MM.1S (cell line): ENCODE measurements around the gene CBX2.

Source experiments
- DNase-seq: peaks from one replicate; pipeline ENCODE4 v3.0.0-alpha.2; 2015
- H2AFZ ChIP-seq: fragments of 300-600 bp; sonication (generic); 2 replicates; pipeline ENCODE4 v1.6.0; 2016; ENCODE audit warnings: antibody characterized with exemption, low read length
- H3F3A ChIP-seq: fragments of 300-600 bp; sonication (generic); 2 replicates; pipeline ENCODE4 v1.6.1; 2016; ENCODE audit warnings: mild to moderate bottlenecking, antibody characterized with exemption, low read length, moderate library complexity, mixed read lengths; ENCODE audit not compliant: insufficient read depth
- H3K27ac ChIP-seq: fragments of 300-600 bp; sonication (generic); 2 replicates; pipeline ENCODE4 v1.5.1; 2016; ENCODE audit warnings: mild to moderate bottlenecking, low read length
- H3K27me3 ChIP-seq: fragments of 300-600 bp; sonication (generic); replicated peaks from 2 replicates; pipeline ENCODE4 v1.6.0; 2016; ENCODE audit warnings: low read length; ENCODE audit not compliant: insufficient read depth
- H3K36me3 ChIP-seq: fragments of 300-600 bp; sonication (generic); replicated peaks from 2 replicates; pipeline ENCODE4 v1.6.1; 2016; ENCODE audit warnings: mild to moderate bottlenecking, low read length, mixed read lengths; ENCODE audit not compliant: insufficient read depth
- H3K4me1 ChIP-seq: fragments of 300-600 bp; sonication (generic); 2 replicates; pipeline ENCODE4 v1.6.1; 2016; ENCODE audit warnings: low read length, mixed read lengths
- H3K4me2 ChIP-seq: fragments of 300-600 bp; sonication (generic); 2 replicates; pipeline ENCODE4 v1.6.0; 2016; ENCODE audit warnings: low read depth, low read length
- H3K4me3 ChIP-seq: fragments of 300-600 bp; sonication (generic); 2 replicates; pipeline ENCODE4 v1.5.1; 2016; ENCODE audit warnings: low read length, mixed read lengths
- H3K79me2 ChIP-seq: fragments of 300-600 bp; sonication (generic); 2 replicates; pipeline ENCODE4 v1.6.1; 2016; ENCODE audit warnings: mixed run types, low read length, mixed read lengths
- H3K9ac ChIP-seq: fragments of 300-600 bp; sonication (generic); 2 replicates; pipeline ENCODE4 v1.6.1; 2016; ENCODE audit warnings: low read length, mixed read lengths
- H3K9me2 ChIP-seq: fragments of 300-600 bp; sonication (generic); replicated peaks from 2 replicates; pipeline ENCODE4 v1.6.1; 2016; ENCODE audit warnings: mild to moderate bottlenecking, low read length, mixed read lengths; ENCODE audit not compliant: insufficient read depth
- H3K9me3 ChIP-seq: fragments of 300-600 bp; sonication (generic); replicated peaks from 2 replicates; pipeline ENCODE4 v1.6.1; 2016; ENCODE audit warnings: mild to moderate bottlenecking, low read length, mixed read lengths; ENCODE audit not compliant: insufficient read depth
- H4K20me1 ChIP-seq: fragments of 300-600 bp; sonication (generic); 2 replicates; pipeline ENCODE4 v1.6.1; 2016; ENCODE audit warnings: mild to moderate bottlenecking, low read length, moderate library complexity, mixed read lengths; ENCODE audit not compliant: insufficient read depth
- EZH2 ChIP-seq: fragments of 300-600 bp; sonication (generic); optimal IDR thresholded peaks from 2 replicates; pipeline ENCODE3; 2017; ENCODE audit warnings: low read depth, mild to moderate bottlenecking, antibody characterized with exemption, low read length, mixed read lengths
- EZH2phosphoT487 ChIP-seq: fragments of 300-600 bp; sonication (generic); IDR thresholded peaks from 2 replicates; pipeline ENCODE4 v1.6.1; 2018; ENCODE audit warnings: antibody characterized with exemption, low read length
- TF ChIP-seq, protein P1 (sequence below): fragments of 300-600 bp; sonication (generic); IDR thresholded peaks from 2 replicates; pipeline ENCODE4 v1.5.1; 2016; ENCODE audit warnings: antibody characterized with exemption, low read length, mixed read lengths

The CBX2 gene

DNA sequence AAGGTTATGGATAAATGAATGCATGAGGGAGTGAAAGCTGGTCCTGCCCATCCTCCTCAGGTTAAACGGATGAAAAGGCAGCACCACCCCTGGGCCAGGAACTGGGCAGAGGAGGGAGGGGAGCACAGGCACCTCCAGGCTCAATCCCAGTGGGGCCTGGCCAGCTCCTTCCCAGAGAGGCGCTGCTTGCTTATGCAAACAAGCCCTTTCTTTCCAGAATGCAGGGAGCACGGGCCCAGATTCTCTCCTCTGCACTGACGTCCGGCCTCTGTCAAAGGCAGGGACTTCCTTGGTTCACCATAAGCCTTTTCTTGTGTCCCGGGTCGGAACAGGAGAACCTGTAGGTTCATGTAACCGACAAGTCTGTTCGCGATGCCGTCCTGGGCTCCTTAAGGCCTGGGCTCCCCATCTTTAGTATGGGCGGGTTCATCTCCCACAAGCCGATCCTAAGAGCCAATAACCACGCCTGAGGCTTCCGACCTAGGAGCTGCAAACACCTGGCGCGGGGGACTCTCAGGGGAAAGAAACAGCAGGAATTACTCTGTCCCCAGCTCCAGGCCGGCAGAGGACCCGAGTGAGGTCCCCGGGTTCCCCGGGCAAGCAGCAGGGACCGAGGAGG is 30.9 kb upstream of the CBX2 start:
- no peak overlapping the region for H3K4me2 ChIP-seq
- H3K27ac ChIP-seq = no peak overlapping the region
- H3F3A ChIP-seq = no peaks in the 10 kb centered on the region
- H4K20me1 ChIP-seq = no peaks in the 10 kb centered on the region
- H3K9me3 ChIP-seq = no peaks in the 10 kb centered on the region
- TF ChIP-seq EZH2phosphoT487 (no peak), EZH2 (no peak)
- TF ChIP-seq, protein P1, sequence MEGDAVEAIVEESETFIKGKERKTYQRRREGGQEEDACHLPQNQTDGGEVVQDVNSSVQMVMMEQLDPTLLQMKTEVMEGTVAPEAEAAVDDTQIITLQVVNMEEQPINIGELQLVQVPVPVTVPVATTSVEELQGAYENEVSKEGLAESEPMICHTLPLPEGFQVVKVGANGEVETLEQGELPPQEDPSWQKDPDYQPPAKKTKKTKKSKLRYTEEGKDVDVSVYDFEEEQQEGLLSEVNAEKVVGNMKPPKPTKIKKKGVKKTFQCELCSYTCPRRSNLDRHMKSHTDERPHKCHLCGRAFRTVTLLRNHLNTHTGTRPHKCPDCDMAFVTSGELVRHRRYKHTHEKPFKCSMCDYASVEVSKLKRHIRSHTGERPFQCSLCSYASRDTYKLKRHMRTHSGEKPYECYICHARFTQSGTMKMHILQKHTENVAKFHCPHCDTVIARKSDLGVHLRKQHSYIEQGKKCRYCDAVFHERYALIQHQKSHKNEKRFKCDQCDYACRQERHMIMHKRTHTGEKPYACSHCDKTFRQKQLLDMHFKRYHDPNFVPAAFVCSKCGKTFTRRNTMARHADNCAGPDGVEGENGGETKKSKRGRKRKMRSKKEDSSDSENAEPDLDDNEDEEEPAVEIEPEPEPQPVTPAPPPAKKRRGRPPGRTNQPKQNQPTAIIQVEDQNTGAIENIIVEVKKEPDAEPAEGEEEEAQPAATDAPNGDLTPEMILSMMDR = no peak
- H3K4me1 ChIP-seq = 0 out of 2 replicates have a peak, but pooled peaks cover 3% of the 10 kb centered on the region
- DNase-seq = no peak
- H2AFZ ChIP-seq = no peak overlapping the region
- no peaks in the 10 kb centered on the region for H3K36me3 ChIP-seq
- H3K27me3 ChIP-seq = peaks cover 93% of the 10 kb centered on the region
- H3K9ac ChIP-seq = no peak overlapping the region
- no peaks in the 10 kb centered on the region for H3K9me2 ChIP-seq
- H3K79me2 ChIP-seq = no peaks in the 10 kb centered on the region
- no peak overlapping the region for H3K4me3 ChIP-seq

DNA sequence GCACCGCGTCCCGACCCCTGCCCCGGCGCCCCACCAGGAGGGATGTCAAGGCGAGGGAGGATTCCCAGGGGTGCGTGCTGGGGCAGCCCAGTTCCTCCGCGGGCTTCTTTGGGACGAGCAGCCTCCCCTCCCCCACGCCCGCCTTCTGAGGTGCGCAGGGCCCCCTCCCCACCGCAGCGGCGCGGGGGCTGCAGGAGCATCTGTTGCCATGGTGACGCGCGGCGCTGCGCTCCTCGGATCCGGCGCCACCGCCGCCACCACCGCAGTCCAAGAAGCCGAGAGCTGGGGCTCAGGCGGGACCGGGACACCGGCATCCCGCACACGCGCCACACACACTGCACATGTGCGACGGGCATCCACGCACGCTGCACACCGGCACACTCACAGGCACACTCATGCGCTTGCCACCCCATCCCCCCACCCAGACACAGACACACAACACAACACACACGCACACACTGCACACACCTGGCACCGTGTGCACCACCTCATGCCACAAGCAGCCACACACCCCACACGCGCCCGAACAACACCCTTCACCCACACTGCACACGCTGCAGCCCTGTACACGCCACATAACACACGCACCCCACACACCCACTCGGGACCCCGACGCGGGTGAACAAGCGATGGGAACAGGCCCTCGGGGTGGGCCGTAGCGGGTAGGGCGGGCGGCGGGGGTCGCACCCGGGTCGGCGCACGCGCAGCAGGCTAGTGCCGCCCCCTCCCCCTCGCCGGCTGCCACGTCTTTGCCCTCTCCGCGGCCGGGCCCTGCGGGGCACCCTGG is 30.2 kb upstream of the CBX2 start:
- Histone ChIP-seq H3K9me2 (no peaks in the 10 kb centered on the region), H3K9ac (no peak overlapping the region), H3K4me3 (no peak overlapping the region), H3K4me2 (no peak overlapping the region), H3K36me3 (no peaks in the 10 kb centered on the region), H2AFZ (no peak overlapping the region), H3K79me2 (no peaks in the 10 kb centered on the region), H3K9me3 (no peaks in the 10 kb centered on the region), H3K27ac (no peak overlapping the region), H3K4me1 (0 out of 2 replicates have a peak, but pooled peaks cover 3% of the 10 kb centered on the region), H3F3A (no peaks in the 10 kb centered on the region), H3K27me3 (peaks cover 93% of the 10 kb centered on the region), H4K20me1 (no peaks in the 10 kb centered on the region)
- TF ChIP-seq EZH2phosphoT487 (no peak), EZH2 (no peak)
- TF ChIP-seq, protein P1 = no peak
- no peak for DNase-seq

DNA sequence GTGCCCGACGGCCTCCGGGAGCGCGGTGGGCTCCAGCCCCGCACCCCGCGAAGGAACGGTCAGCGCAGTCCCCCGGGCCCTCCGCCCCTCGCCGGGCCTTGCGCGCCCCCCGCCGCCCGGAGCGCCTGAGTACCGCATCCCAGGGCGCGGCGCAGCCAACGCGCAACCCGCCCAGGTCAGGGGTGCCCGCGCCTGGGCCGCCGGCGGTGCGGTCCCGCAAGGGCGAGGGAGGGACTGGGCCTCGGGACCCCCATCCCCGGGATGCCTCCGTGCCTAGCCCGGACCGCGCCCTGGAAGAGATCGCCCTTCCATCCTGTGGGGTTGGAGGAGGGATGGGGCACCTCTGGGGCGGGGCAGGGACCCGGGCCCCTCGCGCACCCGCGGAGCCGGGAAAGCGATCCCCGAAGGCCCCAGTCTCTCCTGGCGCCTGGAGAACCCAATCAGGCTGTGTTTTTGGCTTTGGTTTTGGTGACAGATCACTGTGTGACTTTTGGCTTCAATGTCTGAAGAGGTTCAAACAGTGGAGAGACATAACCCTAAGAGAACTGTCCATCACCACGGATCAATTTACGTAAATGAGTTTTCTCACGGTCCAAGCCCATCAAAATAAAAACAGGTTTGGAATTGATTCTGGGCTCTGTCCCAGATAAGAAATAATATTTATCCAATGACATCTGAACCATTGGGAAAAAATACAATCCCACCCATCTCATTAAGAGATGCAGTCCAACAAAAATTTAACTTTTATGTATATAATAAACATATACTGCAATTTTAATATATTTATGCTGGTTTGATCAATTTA is 29.5 kb upstream of the CBX2 start:
- Histone ChIP-seq H3K4me3 (no peak overlapping the region), H3K27ac (no peak overlapping the region), H2AFZ (no peak overlapping the region), H3F3A (no peaks in the 10 kb centered on the region), H3K27me3 (peaks cover 93% of the 10 kb centered on the region), H3K4me2 (no peak overlapping the region), H4K20me1 (no peaks in the 10 kb centered on the region), H3K36me3 (no peaks in the 10 kb centered on the region), H3K9me2 (no peaks in the 10 kb centered on the region), H3K79me2 (no peaks in the 10 kb centered on the region), H3K9me3 (no peaks in the 10 kb centered on the region), H3K4me1 (0 out of 2 replicates have a peak, but pooled peaks cover 3% of the 10 kb centered on the region), H3K9ac (no peak overlapping the region)
- DNase-seq = no peak
- TF ChIP-seq EZH2phosphoT487 (no peak), EZH2 (no peak)
- TF ChIP-seq, protein P1 = no peak
